Prostate gland (tissue), 2 donors: ENCODE measurements around the gene SARM1. TPM values are rescaled to one million over a fixed set of nuclear protein-coding genes. Genes with fewer than 3 reads are reported as not detected.

Source experiments
- DNase-seq: peaks from one replicate; pipeline ENCODE4 v3.0.0-alpha.2; 2019; ENCODE audit warnings: low spot score
- H3K27ac ChIP-seq, 2 donors: fragments of 200-600 bp; sonication (generic); 2 replicates each; pipeline ENCODE4 v1.5.1; 2017 to 2019
- H3K27me3 ChIP-seq: fragments of 200-600 bp; sonication (generic); replicated peaks from 2 replicates; pipeline ENCODE4 v1.5.1; 2019; ENCODE audit not compliant: insufficient read depth
- H3K36me3 ChIP-seq, 2 donors: fragments of 200-600 bp; sonication (generic); 1 replicate in 1 of 2; 2 replicates in 1 of 2; pipeline versions ENCODE4 v1.5.1 to v1.8.1; 2017 to 2019
- H3K4me1 ChIP-seq: fragments of 200-600 bp; sonication (generic); replicated peaks from 2 replicates; pipeline ENCODE4 v1.5.1; 2019
- H3K4me3 ChIP-seq, 2 donors: fragments of 200-600 bp; sonication (generic); 2 replicates each; pipeline ENCODE4 v1.5.1; 2017 to 2019
- H3K9me3 ChIP-seq: fragments of 200-600 bp; sonication (generic); 2 replicates; pipeline ENCODE4 v1.5.1; 2017
- CTCF ChIP-seq, 4 experiments: fragments of 200-600 bp in 2 of 4; fragments of 450-650 bp in 2 of 4; sonication (generic) in 2 of 4; IDR thresholded peaks; 1 replicate in 3 of 4; 2 replicates in 1 of 4; pipeline ENCODE4 v1.5.1; 2016 to 2019; ENCODE audit warnings: antibody characterized with exemption in 4 of 4, mild to moderate bottlenecking in 2 of 4, moderate library complexity in 2 of 4
- POLR2A ChIP-seq: fragments of 450-650 bp; IDR thresholded peaks from one replicate; pipeline ENCODE4 v1.6.1; 2016; ENCODE audit warnings: antibody characterized with exemption, mild to moderate bottlenecking
- POLR2AphosphoS5 ChIP-seq: sonication (generic); formaldehyde crosslinking; IDR thresholded peaks from one replicate; pipeline ENCODE4 v1.6.1; 2017; ENCODE audit warnings: antibody characterized with exemption
- WGBS: methylation state at CpG from one replicate; pipeline ENCODE4 v1.1.5; 2018; 5-methylcytosine and 5-hydroxymethylcytosine counted together
- intact Hi-C: fragments of 100-400 bp; cut with DNase I; formaldehyde crosslinking; loops from one replicate; pipeline ENCODE4 v1.14.2; 2022
- total RNA-seq, 2 donors: library from RNA; depleted of rRNA; stranded (reverse); fragments of >200 nt; gene quantifications; one replicate each; pipeline ENCODE4 v1.1.0, GENCODE V29; 2016

The SARM1 gene
- total RNA-seq, 2 donors from 2014 or later: 20.6 to 21.4 TPM

- whole genome bisulfite sequencing: 94% methylated on average over 3 of the region's 3 CpGs
- H3K4me1 ChIP-seq: no peaks in the 10 kb centered on the region
- H3K27me3 ChIP-seq: no peaks in the 10 kb centered on the region
- H3K4me3 ChIP-seq: no peak overlapping the region
- no peak for TF ChIP-seq POLR2AphosphoS5
- no peak for TF ChIP-seq CTCF (IDR thresholded peaks at IDR 0.05)
- no peak for TF ChIP-seq POLR2A
- intact Hi-C loops: no loop called here
- H3K9me3 ChIP-seq: no peaks in the 10 kb centered on the region
- H3K36me3 ChIP-seq: peaks cover 0 to 21% of the 10 kb centered on the region in 2 donors
- no peak for DNase-seq
- H3K27ac ChIP-seq: no peak overlapping the region
These were observed 25.8 kb downstream of the SARM1 start for GRCh38 chr17:28397275-28397674.

- Histone ChIP-seq H3K9me3 (no peaks in the 10 kb centered on the region), H3K27me3 (no peaks in the 10 kb centered on the region), H3K4me1 (no peaks in the 10 kb centered on the region), H3K4me3 (no peak overlapping the region), H3K27ac (no peak overlapping the region), H3K36me3 (peaks cover 0 to 22% of the 10 kb centered on the region in 2 donors)
- intact Hi-C loops: no loop called here
- DNase-seq: no peak
- 80% methylated on average over 7 of the region's 7 CpGs for WGBS
- TF ChIP-seq POLR2A: no peak
- no peak for TF ChIP-seq POLR2AphosphoS5
- no peak for TF ChIP-seq CTCF (IDR thresholded peaks at IDR 0.05)
These were observed 26.3 kb downstream of the SARM1 start for GRCh38 chr17:28397687-28398279.

GRCh38 chr17:28398280-28398981, 26.9 kb downstream of the SARM1 start:
- Histone ChIP-seq H3K4me1 (no peaks in the 10 kb centered on the region), H3K4me3 (no peak overlapping the region), H3K27ac (no peak overlapping the region), H3K36me3 (peaks cover 0 to 22% of the 10 kb centered on the region in 2 donors), H3K9me3 (no peaks in the 10 kb centered on the region), H3K27me3 (no peaks in the 10 kb centered on the region)
- 68% methylated on average over 6 of the region's 6 CpGs for WGBS
- TF ChIP-seq CTCF (IDR thresholded peaks at IDR 0.05): no peak
- no peak for TF ChIP-seq POLR2AphosphoS5
- TF ChIP-seq POLR2A: no peak
- DNase-seq: no peak
- intact Hi-C loops: no loop called here

GRCh38 chr17:28399808-28400207, 28.3 kb downstream of the SARM1 start:
- H3K4me1 ChIP-seq: no peaks in the 10 kb centered on the region
- DNase-seq: no peak
- no peaks in the 10 kb centered on the region for H3K9me3 ChIP-seq
- H3K4me3 ChIP-seq: no peak overlapping the region
- TF ChIP-seq POLR2A (no peak), CTCF (IDR thresholded peaks at IDR 0.05) (no peak), POLR2AphosphoS5 (no peak)
- WGBS: 92% methylated on average over 4 of the region's 4 CpGs
- no peak overlapping the region for H3K27ac ChIP-seq
- intact Hi-C loops: no loop called here
- peaks cover 0 to 22% of the 10 kb centered on the region in 2 donors for H3K36me3 ChIP-seq
- no peaks in the 10 kb centered on the region for H3K27me3 ChIP-seq

GRCh38 chr17:28402224-28402630, 30.7 kb downstream of the SARM1 start:
- no peak for DNase-seq
- no peak overlapping the region for H3K27ac ChIP-seq
- intact Hi-C loops: no loop called here
- no peaks in the 10 kb centered on the region for H3K27me3 ChIP-seq
- WGBS: 42% methylated on average over 3 of the region's 3 CpGs
- no peaks in the 10 kb centered on the region for H3K9me3 ChIP-seq
- H3K4me3 ChIP-seq: no peak overlapping the region
- TF ChIP-seq CTCF (IDR thresholded peaks at IDR 0.05): no peak
- TF ChIP-seq POLR2A: no peak
- TF ChIP-seq POLR2AphosphoS5: no peak
- peaks cover 2% of the 10 kb centered on the region for H3K4me1 ChIP-seq
- peaks cover 0 to 11% of the 10 kb centered on the region in 2 donors for H3K36me3 ChIP-seq
